22Rv1 (cell line): ENCODE data around the gene PSMC3.

Experiments used
- H3K27ac ChIP-seq: fragments of 450-650 bp; 2 replicates; pipeline ENCODE4 v1.5.1; 2017
- ZFX ChIP-seq: fragments of 450-650 bp; IDR thresholded peaks from 2 replicates; pipeline ENCODE4 v1.6.1; 2017; ENCODE audit warnings: antibody characterized with exemption, borderline replicate concordance
- TF ChIP-seq, protein P1 (sequence below): fragments of 450-650 bp; IDR thresholded peaks from 2 replicates; pipeline ENCODE4 v1.5.1; 2017; ENCODE audit warnings: mild to moderate bottlenecking

PSMC3 gene

GRCh38 chr11:47442514-47442913 lies 16.3 kb upstream of the PSMC3 start:
- TF ChIP-seq ZFX, result no peak
- TF ChIP-seq, protein P1, sequence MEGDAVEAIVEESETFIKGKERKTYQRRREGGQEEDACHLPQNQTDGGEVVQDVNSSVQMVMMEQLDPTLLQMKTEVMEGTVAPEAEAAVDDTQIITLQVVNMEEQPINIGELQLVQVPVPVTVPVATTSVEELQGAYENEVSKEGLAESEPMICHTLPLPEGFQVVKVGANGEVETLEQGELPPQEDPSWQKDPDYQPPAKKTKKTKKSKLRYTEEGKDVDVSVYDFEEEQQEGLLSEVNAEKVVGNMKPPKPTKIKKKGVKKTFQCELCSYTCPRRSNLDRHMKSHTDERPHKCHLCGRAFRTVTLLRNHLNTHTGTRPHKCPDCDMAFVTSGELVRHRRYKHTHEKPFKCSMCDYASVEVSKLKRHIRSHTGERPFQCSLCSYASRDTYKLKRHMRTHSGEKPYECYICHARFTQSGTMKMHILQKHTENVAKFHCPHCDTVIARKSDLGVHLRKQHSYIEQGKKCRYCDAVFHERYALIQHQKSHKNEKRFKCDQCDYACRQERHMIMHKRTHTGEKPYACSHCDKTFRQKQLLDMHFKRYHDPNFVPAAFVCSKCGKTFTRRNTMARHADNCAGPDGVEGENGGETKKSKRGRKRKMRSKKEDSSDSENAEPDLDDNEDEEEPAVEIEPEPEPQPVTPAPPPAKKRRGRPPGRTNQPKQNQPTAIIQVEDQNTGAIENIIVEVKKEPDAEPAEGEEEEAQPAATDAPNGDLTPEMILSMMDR, result no peak
- no peak overlapping the region for H3K27ac ChIP-seq

DNA sequence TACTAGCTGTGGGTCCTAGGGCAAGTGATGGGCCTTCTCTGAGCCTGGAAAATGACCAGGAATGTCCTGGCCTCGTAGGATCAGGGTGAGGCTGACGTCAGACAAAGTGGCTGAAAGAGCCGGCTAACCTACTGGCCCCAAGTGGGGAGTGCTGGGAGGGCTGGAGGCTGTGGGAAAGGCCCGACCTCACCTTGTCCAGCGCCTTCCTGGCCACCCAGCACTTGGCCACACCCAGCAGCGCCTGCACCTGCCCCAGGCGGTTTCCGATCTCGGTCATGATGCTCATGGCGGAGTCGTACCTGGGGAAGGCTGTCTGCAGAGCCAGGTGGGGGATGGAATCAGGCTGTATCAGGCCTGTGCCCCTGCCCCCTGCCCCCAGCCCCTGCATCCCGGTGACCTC lies 15.2 kb upstream of the PSMC3 start:
- TF ChIP-seq ZFX, result no peak
- TF ChIP-seq, protein P1, result no peak
- no peak overlapping the region for H3K27ac ChIP-seq

DNA sequence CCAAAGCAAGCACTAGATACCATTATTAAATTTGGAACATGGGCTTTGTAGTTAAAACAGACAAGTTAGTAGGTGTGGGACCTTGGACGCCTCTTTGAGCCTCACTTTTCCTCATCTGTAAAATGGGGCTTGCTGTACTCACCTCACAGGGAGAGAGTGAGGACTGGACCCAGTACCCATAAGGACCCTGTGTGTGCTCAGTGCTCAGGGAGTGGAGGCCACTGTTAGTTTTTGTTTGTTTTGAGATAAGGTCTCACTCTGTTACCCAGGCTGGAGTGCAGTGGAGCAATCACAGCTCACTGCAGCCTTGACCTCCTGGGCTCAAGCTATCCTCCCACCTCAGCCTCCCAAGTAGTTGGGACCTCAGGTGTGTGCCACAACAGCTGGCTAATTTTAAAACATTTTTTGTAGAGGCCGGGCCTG lies 13.8 kb upstream of the PSMC3 start:
- H3K27ac ChIP-seq, result no peak overlapping the region
- TF ChIP-seq, protein P1, result no peak

DNA sequence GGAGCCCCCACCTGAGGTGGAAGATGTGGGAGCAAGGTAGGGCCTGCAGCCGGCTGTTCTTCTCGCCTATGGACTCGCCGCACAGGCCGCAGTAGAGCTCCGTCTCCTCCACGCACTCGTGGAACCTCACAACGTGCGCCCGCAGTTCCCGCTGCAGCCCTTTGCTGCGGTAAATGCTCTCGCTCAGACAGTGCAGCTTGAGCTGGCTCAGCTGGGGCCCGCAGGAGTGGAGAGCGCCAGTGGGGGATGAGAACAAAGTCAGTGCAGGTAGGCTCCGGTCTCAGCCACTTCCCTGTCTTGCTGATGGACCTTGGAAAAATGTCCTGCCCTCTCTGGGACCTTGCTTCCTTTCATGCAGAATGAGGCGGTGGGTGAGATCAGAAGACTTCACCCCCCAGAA lies 12.5 kb upstream of the PSMC3 start:
- H3K27ac ChIP-seq, result no peak overlapping the region
- TF ChIP-seq ZFX, result no peak
- TF ChIP-seq, protein P1, result no peak

DNA sequence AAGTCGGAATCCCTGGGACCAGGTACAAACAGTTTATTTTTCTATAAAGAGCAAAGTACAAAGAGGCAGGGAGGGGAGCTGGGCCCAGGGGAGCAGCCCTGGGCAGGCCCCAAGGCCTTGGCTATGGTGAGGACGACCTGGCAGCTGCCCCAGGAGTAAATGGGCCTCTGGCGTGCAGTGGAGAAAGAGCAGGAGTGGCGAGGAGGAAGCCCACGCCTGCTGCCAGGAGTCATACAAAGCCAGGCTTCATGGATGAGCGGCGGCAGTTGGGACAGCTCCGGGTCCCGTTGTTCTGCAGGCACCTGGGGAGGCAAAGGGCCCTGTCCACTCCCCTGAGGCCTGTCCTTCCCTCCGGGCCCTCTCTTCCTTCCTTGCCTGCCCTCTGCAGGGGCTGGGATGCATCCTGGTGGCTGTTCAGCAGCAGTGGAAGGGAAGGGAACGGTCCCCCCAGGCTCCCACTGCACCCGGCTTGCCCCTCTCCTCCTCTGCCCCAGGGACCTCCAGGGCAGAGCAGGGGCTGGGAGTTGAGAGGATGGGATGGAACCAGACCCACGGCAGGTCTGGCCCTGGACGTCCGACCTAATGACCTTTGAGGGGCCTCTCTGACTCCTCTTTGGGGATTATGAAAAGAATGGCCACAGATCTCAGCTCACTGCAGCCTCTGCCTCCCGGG lies 11.6 kb upstream of the PSMC3 start:
- no peak for TF ChIP-seq ZFX
- TF ChIP-seq, protein P1, result no peak
- H3K27ac ChIP-seq, result no peak overlapping the region

DNA sequence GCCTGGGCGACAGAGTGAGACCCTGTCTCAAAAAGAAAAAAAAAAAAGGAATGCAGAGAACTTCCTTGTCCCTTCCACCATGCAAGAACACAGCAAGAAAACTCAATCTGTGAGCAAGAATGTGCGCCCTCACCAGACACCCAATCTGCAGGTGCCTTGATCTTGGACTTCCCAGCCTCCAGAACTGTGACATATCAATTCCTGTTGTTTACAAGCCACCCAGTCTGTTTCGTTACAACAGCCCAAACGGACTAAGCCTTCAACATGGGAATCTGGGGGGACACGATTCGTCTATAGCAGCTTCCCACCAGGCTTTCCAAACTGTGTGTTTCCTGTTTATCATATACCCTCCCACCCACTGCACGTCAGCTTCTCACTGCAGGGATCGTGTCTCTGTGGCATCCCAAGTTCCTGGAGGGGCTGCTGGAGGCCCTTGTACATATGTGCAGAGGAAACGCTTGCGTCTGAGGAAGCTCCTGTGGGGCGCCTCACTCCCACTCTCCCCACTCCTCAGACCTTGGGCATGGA lies 11.0 kb upstream of the PSMC3 start:
- no peak overlapping the region for H3K27ac ChIP-seq
- TF ChIP-seq, protein P1, result no peak
- TF ChIP-seq ZFX, result no peak

DNA sequence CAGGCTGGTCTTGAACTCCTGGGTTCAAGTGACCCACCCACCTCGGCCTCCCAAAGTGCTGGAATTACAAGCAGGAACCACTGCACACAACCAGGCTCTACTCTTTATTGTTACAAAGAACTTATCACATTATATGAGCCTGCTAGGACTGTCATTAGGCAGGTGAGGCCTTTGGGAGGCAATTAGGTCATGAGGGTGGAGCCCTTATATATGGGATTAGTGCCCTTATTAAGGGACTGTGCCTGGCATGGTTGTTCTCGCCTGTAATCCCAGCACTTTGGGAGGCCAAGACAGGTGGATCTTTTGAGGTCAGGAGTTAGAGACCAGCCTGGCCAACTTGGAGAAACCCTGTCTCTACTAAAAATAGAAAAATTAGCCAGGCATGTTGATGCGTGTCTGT lies 10.5 kb upstream of the PSMC3 start:
- TF ChIP-seq, protein P1, result no peak
- TF ChIP-seq ZFX, result no peak
- no peak overlapping the region for H3K27ac ChIP-seq
